ENCODE results near the gene KIF16B.

DNA sequence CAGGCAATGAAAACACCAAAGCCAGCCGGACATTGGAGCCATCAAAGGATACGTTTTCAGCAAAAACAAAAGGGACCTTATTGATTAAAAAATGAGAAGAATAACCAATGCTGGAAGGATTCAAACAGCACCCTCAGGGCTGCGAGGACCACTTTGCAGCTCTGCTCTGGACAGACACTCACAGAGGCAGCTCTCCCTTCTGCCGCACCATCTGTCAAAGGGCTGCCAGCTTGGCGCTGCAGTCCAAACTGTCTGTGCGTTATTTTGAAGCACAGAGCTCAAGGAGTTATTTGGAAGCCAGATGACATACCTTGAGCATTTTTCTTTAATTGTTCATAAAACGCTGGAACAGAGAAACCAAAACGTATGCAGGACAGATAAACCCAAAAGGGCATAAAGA, 85.2 kb downstream of the KIF16B start:
- TF ChIP-seq, protein P1, sequence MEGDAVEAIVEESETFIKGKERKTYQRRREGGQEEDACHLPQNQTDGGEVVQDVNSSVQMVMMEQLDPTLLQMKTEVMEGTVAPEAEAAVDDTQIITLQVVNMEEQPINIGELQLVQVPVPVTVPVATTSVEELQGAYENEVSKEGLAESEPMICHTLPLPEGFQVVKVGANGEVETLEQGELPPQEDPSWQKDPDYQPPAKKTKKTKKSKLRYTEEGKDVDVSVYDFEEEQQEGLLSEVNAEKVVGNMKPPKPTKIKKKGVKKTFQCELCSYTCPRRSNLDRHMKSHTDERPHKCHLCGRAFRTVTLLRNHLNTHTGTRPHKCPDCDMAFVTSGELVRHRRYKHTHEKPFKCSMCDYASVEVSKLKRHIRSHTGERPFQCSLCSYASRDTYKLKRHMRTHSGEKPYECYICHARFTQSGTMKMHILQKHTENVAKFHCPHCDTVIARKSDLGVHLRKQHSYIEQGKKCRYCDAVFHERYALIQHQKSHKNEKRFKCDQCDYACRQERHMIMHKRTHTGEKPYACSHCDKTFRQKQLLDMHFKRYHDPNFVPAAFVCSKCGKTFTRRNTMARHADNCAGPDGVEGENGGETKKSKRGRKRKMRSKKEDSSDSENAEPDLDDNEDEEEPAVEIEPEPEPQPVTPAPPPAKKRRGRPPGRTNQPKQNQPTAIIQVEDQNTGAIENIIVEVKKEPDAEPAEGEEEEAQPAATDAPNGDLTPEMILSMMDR (conservative IDR thresholded peaks at IDR 0.05; ENCODE audit: low read depth, low read length), result no peak
- no peak for TF ChIP-seq EZH2 (IDR thresholded peaks at IDR 0.05; ENCODE audit: low read length, unreplicated experiment)
- no peak for TF ChIP-seq EZH2phosphoT487 (IDR thresholded peaks at IDR 0.05; ENCODE audit: borderline replicate concordance, low read length)

Measured in PC-3 (cell line).